Osteoblast (primary cell): ENCODE data around the gene SLC25A24. TPM values are rescaled to one million over a fixed set of nuclear protein-coding genes. Genes with fewer than 3 reads are reported as not detected.
"Not testable (repeated sequence)": the region's sequence is repeated elsewhere in the genome, so short reads cannot be mapped to it uniquely, and the experiment has no call there.

ENCODE experiments used
- DNase-seq: peaks from one replicate; pipeline ENCODE4 v3.0.0; 2011; ENCODE audit warnings: low spot score, mixed read lengths; ENCODE audit not compliant: insufficient read length; ENCODE audit errors: missing footprints
- H2AFZ ChIP-seq: 2 replicates; pipeline ENCODE4 v1.6.0; 2011; ENCODE audit warnings: mild to moderate bottlenecking, low read length
- H3K27ac ChIP-seq: 2 replicates; pipeline ENCODE4 v1.5.1; 2011; ENCODE audit warnings: mild to moderate bottlenecking, low read depth, low read length, moderate library complexity
- H3K27me3 ChIP-seq: 2 replicates; pipeline ENCODE4 v1.6.0; 2012; ENCODE audit warnings: mild to moderate bottlenecking, control low read depth, inconsistent platforms, low read length, moderate library complexity; ENCODE audit not compliant: insufficient read depth
- H3K36me3 ChIP-seq: 2 replicates; pipeline ENCODE4 v1.5.1; 2011; ENCODE audit warnings: mild to moderate bottlenecking, low read length, control low read depth, moderate library complexity; ENCODE audit not compliant: insufficient read depth
- H3K4me1 ChIP-seq: 2 replicates; pipeline ENCODE4 v1.5.1; 2011; ENCODE audit warnings: mild to moderate bottlenecking, low read length, control low read depth, moderate library complexity; ENCODE audit not compliant: insufficient read depth
- H3K4me2 ChIP-seq: 2 replicates; pipeline ENCODE4 v1.6.0; 2011; ENCODE audit warnings: mild to moderate bottlenecking, low read length; ENCODE audit not compliant: insufficient read depth
- H3K4me3 ChIP-seq: fragments of 200-600 bp; sonication (generic); 3 replicates; pipeline ENCODE4 v1.5.1; 2012; ENCODE audit warnings: mild to moderate bottlenecking, low read length, inconsistent platforms; ENCODE audit not compliant: insufficient read depth
- H3K79me2 ChIP-seq: 2 replicates; pipeline ENCODE4 v1.6.0; 2012; ENCODE audit warnings: mild to moderate bottlenecking, low read length, control low read depth, inconsistent platforms; ENCODE audit not compliant: insufficient read depth
- H3K9me3 ChIP-seq: 2 replicates; pipeline ENCODE4 v1.5.1; 2011; ENCODE audit warnings: low read depth, low read length, control low read depth
- H4K20me1 ChIP-seq: 2 replicates; pipeline ENCODE4 v1.6.0; 2012; ENCODE audit warnings: mild to moderate bottlenecking, low read length, control low read depth; ENCODE audit not compliant: insufficient read depth
- CTCF ChIP-seq: IDR thresholded peaks from 2 replicates; pipeline ENCODE4 v1.5.1; 2011; ENCODE audit warnings: mild to moderate bottlenecking, low read depth, low read length, moderate library complexity; ENCODE audit errors: extremely low read depth
- total RNA-seq: library from RNA; depleted of rRNA; stranded (reverse); fragments of >200 nt; gene quantifications from 2 replicates; pipeline ENCODE4 v1.2.3, GENCODE V29; 2012

SLC25A24 gene
- total RNA-seq, 1 donor: 42.3 TPM

- Histone ChIP-seq H3K79me2 (peaks cover 79% of the 10 kb centered on the region), H3K4me3 (no peak overlapping the region), H3K27me3 (no peaks in the 10 kb centered on the region), H3K4me2 (no peak overlapping the region), H3K9me3 (no peaks in the 10 kb centered on the region), H3K36me3 (peaks cover 9% of the 10 kb centered on the region), H3K27ac (no peak overlapping the region), H2AFZ (no peak overlapping the region), H3K4me1 (no peaks in the 10 kb centered on the region), H4K20me1 (peaks cover 24% of the 10 kb centered on the region)
- TF ChIP-seq CTCF: no peak
- DNase-seq: no peak
Measured at GRCh38 chr1:108188801-108189200, 11.3 kb downstream of the SLC25A24 start.

GRCh38 chr1:108182959-108183700, 17.0 kb downstream of the SLC25A24 start:
- no peaks in the 10 kb centered on the region for H3K9me3 ChIP-seq
- no peak for TF ChIP-seq CTCF
- H3K4me1 ChIP-seq: no peaks in the 10 kb centered on the region
- H4K20me1 ChIP-seq: peaks cover 9% of the 10 kb centered on the region
- H3K27ac ChIP-seq: no peak overlapping the region
- peaks cover 15% of the 10 kb centered on the region for H3K36me3 ChIP-seq
- no peak for DNase-seq
- no peak overlapping the region for H3K4me3 ChIP-seq
- H2AFZ ChIP-seq: no peak overlapping the region
- peaks cover 41% of the 10 kb centered on the region for H3K79me2 ChIP-seq
- no peak overlapping the region for H3K4me2 ChIP-seq
- no peaks in the 10 kb centered on the region for H3K27me3 ChIP-seq

- H3K27me3 ChIP-seq: no peaks in the 10 kb centered on the region
- H3K4me2 ChIP-seq: no peak overlapping the region
- H3K4me1 ChIP-seq: no peaks in the 10 kb centered on the region
- H2AFZ ChIP-seq: no peak overlapping the region
- TF ChIP-seq CTCF: no peak
- no peak for DNase-seq
- H3K4me3 ChIP-seq: no peak overlapping the region
- H3K9me3 ChIP-seq: peaks cover 5% of the 10 kb centered on the region
- no peak overlapping the region for H3K27ac ChIP-seq
- peaks cover 39% of the 10 kb centered on the region for H3K79me2 ChIP-seq
- H3K36me3 ChIP-seq: peaks cover 23% of the 10 kb centered on the region
- H4K20me1 ChIP-seq: peaks cover 9% of the 10 kb centered on the region
Measured at GRCh38 chr1:108179018-108179417, 21.1 kb downstream of the SLC25A24 start.

GRCh38 chr1:108162409-108162808, 37.7 kb downstream of the SLC25A24 start:
- H2AFZ ChIP-seq, H3K79me2 ChIP-seq: not testable (repeated sequence)

GRCh38 chr1:108159951-108160350, 40.2 kb downstream of the SLC25A24 start:
- not testable (repeated sequence) for H3K9me3 ChIP-seq, H3K27me3 ChIP-seq, H3K36me3 ChIP-seq, H3K4me3 ChIP-seq, DNase-seq, H3K79me2 ChIP-seq, H4K20me1 ChIP-seq, H2AFZ ChIP-seq, H3K27ac ChIP-seq, H3K4me1 ChIP-seq, H3K4me2 ChIP-seq

More at GRCh38 chr1:108162409-108162808, 37.7 kb downstream of the SLC25A24 start:
- H3K27me3 ChIP-seq, H4K20me1 ChIP-seq, H3K4me2 ChIP-seq, H3K27ac ChIP-seq, H3K4me1 ChIP-seq, H3K4me3 ChIP-seq, H3K36me3 ChIP-seq, H3K9me3 ChIP-seq, DNase-seq: not testable (repeated sequence)
